Measurements from ENCODE around the gene CA10.

The CA10 gene

DNA sequence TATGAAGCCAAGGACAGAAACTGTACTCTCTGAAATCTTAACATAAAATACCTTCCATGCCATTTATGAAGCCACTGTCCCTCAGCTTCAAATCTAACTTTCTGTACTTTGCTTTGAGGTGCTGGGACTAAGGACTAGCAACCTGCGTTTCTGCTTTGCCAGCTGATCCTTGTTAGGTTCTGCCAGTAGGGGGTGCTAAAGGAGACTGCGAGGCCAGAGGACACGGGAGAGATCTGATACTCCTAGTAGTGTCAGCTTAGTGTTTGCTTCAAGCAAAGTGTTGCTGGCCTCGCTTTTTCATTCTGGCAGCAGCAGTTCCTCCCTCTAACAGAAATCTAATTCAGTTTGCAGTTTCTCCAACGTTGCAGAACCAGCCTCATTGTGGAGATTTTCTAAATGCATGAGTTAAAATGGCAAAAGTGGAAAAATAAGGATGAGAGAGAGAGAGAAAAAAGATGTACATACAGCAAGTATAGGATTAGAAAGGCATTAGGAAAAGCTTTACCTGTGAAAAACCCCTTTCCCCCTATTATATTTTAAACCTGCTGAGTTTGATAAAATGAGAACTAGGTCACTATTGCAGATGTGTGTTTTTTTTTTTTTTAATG is 297.5 kb downstream of the CA10 start:
- peak; percentile 39 for DNase-seq (ENCODE audit: low spot score)

DNA sequence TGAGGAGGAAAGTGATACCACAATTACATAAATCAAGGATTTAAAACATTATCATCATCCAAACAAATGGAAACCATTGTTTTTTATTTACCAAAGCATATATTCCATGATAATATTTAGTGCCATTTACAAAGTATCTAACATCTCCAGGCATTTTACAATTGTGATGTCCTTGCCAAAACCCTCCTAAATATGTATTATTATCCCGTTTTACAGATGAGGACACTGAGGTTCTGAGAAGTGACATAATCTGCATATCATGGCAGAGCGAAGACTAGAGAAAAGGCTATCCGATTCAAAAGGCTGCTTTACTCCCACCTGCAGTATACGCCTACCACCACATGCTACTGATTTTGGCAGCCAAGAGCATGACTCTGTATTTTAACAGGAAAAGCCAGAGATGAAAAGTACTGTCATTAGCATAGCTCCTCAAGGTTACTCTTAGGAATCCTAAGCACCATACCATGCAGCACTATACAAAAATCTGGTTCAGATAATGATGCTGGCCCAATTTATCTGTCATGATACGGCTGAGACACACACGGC is 301.4 kb downstream of the CA10 start:
- no peak for DNase-seq (ENCODE audit: low spot score)

DNA sequence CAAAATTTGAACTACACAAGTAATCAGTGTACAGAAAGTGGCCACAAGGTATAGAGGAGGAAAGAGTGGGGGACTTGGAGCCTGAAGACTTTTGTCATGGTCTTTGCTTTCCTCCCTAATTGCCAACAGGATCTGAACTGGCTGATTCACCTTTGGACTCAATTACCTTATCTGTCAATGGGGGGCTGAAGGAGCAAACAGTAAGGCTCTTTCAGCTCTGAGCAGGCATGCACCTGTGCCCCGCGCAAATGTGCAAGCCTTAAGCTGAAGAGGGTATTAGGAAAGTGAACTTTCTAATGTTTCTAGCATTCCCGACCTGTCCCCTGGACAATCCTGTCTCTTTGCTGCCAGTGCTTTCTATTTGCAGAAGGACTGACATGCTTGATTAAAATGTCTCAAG is 302.7 kb downstream of the CA10 start:
- no peak for DNase-seq (ENCODE audit: low spot score)

DNA sequence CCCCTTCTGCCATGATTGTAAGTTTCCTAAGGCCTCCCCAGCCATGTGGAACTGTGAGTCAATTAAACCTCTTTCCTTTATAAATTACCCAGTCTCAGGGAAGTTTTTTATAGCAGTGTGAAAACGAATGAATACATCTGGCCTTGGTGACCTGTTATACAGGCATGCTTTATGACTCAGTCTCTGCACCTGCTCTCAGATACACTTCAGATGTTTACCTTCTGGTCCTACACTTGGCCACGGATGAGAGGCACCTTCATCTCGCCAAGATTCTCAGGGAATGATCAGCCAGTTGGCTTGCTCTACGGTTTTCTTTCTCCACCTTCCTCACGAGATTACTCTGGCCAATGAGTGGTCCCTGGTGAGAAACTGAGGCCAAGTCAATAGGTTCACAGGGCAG is 304.7 kb downstream of the CA10 start:
- no peak for DNase-seq (ENCODE audit: low spot score)

DNA sequence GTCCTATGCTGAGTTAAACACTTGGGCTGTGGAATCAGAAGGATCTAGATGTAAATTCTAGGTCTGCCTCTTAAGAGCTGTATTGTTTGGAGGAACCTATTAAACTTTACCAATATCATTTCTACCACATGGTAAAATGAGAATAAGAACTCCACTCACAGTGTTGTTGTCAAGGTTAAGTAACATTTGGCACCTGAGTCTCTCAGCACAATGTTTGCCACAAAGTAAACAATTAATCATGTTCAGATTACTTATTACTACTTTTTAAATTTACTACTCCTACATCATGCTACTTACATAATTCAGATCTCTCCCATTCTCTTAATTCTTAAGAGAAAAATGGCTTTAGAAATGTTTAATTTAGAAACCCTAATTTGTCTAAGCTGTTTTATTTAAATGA is 305.9 kb downstream of the CA10 start:
- no peak for DNase-seq (ENCODE audit: low spot score)

DNA sequence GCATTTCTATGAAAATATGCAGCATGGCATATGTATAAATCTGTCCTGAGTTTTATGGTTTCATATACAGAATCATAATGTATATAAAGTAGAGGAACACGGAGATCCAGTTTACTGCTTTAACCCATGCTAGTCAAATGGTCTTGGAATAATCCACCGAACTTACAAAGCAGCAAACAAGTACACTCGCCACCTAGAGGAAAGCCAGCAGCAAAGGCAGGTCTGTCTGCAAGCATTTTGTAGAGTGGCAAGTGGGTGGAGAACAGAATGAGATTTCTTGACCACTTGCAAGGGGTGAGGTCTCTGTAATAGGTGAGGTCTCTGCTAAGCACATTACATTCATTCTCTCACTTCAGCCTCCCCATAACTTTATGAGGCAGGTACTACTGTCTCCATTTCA is 308.3 kb downstream of the CA10 start:
- no peak for DNase-seq (ENCODE audit: low spot score)

DNA sequence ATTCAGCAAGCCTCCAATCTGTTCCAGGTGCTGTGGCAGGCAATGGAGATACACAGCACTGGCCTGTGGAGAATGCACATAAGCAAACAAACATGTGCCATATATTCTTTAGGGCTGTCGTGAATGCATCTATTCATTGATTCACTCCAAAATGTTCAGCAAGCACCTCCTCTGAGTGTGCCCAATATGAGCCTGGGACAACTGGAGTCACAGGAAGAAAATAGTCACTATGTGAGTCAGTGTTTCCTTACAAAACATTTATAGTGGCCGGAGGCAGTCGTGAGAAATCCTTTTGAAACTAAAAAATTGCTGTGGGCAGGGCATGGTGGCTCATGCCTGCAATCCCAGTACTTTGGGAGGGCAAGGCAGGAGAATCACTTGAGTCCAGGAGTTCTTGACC is 310.1 kb downstream of the CA10 start:
- DNase-seq (ENCODE audit: low spot score): no peak

DNA sequence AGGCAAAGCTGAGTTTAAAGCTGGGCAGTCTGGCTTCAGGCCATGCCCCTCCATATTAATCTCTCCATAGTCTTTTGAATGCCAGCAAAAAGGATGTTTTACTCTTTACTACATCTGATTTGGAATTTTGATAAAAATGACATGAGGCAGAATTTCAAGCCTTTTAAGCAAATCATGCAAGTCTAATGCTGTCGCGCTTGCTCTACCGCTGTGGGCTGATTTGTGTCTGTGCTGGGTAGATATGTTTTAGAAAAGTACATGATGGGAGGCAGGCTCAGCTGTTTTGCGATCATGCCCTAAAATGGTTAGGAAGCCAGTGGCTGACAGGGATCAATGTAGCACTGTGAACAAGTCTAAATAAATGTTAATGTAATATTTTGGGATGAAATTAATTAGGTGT is 311.9 kb downstream of the CA10 start:
- DNase-seq (ENCODE audit: low spot score): no peak

DNA sequence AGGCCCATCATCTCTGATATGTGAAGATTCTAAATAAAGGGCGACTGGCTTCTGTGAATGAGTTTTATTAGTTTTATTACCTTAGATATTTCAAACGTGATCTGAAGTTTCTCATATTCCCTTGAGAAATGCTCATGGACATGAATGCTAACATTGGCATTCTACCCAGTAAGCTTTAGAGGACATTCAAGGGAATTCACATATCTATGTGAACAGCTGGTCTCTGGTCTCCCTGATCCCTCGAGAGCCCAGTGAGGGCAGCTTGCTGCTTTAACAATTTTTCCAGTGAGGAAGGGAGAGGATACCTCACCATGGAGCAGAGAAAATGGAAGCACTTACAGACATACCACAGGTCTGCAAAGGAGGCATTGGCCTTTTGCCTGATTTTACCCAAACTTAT is 312.7 kb downstream of the CA10 start:
- DNase-seq (ENCODE audit: low spot score): no peak

DNA sequence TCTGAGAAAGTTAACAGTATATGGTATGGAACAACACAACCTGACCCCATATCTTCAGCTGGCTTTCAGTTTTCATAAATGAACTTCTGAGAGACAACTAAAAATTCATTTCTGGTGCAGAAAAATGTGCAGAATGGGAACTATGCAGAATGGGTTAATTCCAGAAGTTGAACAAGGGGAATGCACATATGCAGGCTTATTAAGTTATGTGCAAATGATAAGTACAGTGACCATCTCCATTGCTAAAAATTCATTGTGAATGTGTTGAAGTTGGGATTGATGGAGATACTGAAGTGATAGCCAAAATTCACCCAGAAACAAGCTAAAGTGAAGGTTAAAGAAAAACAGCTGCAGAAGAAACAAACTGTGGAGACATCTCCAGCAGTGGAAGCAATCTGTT is 315.8 kb downstream of the CA10 start:
- no peak for DNase-seq (ENCODE audit: low spot score)

DNA sequence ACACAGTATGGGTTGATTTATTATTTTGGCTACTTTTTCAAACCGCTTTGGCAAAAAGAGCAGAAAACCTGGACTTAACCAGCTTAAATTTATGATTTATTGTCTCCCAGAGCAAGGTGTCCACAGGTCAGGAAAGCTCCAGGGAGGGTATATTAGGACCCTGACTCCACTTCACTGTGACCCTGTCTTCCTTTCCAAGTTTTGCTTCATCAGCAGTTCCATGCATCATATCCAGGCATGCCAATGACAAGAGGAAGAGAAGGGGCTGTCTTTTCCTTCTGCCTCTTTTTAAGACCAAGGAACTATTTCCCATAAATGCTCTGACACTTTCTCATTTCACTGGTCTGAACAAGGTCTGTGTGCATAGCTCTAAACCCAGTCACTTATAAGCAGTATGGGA is 316.8 kb downstream of the CA10 start:
- DNase-seq (ENCODE audit: low spot score): no peak

DNA sequence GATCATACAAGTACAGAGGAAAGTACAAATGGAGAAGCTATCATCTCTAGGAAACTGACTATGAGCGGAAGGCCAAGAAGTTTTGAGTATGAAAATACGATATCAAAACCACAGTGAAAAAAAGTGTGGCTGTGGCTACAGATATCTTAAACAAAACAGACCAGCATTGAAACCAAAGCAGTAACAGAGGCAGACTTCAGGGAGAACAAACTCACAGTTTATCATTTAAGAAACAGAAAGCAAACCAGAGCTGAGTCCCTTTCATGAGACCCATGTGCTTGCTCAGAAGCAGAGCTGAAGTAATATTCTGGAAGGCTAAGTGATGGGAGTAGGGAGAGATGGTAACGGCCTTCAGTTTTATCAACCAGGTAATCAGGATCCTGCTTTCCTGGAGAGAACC is 317.8 kb downstream of the CA10 start:
- no peak for DNase-seq (ENCODE audit: low spot score)

DNA sequence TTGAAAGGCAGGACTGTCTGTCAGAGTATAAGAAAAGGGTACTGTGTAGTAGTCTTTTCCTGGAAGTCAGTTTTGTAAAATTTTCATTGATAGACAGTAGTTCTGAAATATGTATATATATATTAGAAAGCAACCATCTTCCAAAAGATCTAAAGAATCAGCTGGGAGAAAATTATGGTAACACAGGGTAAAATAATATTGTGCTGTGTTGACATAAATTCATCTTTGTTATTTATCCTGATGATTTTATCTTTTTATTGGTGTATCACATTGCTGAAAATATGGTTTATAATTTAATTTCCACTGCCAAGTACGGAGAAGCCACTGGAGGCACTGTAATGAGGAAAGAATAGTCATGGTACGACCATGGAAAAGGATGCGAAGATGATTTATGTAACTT is 324.9 kb downstream of the CA10 start:
- no peak for DNase-seq (ENCODE audit: low spot score)

DNA sequence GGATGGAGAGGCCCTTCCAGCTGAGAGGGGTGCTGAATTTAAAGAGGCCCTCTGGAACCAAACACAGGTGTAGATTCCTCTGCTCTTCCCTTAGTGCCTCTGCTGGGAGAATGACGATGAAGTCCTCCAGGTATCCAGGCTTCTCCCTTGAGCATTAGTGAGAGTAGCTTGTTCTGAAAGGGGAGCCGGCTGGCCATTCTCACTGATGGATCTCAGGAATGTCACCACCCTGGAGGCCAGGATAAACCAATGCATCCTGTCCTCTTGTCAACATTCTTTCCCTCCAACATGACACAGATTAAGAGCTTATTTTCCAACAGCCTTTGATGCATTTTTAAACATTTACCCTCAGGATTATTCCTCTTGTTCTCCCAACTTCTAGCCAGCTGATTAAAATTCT is 325.5 kb downstream of the CA10 start:
- DNase-seq (ENCODE audit: low spot score): no peak

DNA sequence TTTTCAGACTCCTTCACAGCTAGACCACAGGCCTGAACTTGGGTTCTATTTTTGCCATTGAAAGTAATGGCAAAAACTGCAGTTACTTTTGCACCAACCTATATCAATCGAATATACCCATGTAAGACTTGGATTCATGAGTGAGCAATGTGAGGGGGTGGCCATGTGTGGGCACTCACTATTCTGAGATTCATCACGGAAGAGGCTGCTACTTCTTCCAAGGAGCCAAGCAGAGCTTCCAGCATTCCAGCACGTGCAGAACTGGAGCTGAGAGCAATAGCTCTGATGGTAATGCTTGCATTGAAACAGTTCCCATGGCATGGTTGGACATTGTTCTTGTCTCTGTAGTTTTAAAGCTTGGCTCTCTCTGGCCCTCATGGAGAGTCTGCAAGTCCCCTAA is 327.6 kb downstream of the CA10 start:
- no peak for DNase-seq (ENCODE audit: low spot score)

DNA sequence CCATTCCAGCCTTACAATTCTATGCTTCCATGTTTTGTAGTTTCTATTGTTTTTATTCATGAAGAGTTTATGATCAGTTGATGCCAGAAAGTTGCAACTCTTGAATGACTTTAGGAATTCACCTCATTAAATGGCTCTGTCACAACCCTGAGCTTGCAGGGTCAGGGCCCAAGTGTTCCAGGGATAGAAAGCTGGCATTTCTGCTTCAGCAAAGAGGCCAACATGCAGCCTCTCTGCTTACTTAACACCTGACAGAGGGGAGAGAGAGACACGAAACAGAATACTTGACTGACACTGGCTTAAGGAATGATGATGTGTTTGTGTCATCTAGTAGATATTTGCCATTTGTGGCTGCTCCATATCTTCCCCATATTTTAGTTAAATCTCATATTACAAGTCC is 328.1 kb downstream of the CA10 start:
- no peak for DNase-seq (ENCODE audit: low spot score)

DNA sequence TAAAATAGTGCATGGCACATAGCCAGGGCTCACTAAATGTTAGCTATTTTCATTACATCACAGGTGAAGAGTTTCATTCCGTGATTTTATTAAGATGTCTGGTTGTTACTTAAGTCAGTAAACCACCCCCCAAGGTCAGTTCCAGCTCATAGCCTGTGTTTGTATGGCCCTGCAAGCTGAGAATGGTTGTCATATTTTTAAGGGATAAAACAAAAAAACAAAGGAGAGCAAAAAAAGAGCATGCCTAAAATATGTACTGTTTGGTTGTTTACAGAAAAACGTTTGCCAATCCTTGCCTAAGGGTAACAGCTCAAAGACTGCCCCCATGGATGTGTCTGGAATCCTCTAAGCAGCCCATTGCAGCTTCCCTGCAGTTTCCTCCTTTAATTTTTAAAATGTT is 329.6 kb downstream of the CA10 start:
- no peak for DNase-seq (ENCODE audit: low spot score)

DNA sequence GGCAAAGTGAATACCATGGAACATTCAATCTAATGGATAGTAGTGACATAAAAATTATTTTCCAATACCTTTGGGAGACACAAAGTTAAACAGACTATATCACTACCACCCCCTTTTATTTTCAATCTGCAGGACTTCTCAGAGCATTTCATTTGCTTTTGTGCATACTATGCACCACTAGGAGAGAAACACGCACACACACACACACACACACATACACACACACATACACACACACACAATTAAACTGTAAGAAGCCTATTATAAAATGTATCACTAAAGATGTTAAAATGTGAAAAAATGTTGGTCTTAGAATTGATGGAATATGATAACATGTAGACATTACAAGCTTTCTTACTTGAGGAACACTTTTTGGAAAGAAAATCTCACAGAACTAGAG is 331.4 kb downstream of the CA10 start:
- no peak for DNase-seq (ENCODE audit: low spot score)

DNA sequence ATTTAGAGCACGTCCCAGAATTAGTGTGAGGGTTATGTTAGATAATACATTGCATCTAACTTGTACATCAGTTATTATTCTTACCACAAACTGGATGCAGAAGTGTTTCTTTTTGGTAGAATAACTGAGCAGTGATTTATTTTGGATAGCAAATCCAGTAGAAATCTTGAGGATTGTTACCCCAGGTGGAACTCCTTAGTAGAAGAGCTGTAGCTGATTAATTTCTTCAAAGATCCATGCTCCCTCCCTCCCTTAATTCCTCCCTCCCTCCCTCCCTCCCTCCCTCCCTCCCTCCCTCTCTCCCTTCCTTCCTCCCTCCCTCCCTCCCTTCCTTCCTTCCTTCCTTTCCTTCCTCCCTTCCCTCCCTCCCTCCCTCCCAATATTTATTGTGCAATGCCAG is 337.7 kb downstream of the CA10 start:
- no peak for DNase-seq (ENCODE audit: low spot score)

DNA sequence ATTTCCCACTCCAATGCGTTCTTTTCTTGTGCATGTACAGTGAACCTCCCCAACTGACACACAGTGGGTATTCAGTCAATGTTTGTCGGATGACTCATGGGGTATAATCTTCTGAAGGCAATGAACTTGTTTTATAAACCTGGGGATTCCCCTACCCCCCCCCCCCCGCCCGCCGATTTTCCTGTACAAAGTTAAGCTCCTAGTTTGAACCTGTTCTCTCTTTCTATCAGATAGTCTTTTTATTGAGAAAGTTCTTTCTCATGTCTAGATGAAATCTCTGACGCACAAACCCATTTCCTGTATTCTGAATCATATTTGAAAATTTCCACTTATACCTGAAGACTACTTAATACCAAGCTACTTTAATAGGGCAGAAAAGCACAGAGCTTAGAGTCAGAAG is 338.3 kb downstream of the CA10 start:
- DNase-seq (ENCODE audit: low spot score): no peak

DNA sequence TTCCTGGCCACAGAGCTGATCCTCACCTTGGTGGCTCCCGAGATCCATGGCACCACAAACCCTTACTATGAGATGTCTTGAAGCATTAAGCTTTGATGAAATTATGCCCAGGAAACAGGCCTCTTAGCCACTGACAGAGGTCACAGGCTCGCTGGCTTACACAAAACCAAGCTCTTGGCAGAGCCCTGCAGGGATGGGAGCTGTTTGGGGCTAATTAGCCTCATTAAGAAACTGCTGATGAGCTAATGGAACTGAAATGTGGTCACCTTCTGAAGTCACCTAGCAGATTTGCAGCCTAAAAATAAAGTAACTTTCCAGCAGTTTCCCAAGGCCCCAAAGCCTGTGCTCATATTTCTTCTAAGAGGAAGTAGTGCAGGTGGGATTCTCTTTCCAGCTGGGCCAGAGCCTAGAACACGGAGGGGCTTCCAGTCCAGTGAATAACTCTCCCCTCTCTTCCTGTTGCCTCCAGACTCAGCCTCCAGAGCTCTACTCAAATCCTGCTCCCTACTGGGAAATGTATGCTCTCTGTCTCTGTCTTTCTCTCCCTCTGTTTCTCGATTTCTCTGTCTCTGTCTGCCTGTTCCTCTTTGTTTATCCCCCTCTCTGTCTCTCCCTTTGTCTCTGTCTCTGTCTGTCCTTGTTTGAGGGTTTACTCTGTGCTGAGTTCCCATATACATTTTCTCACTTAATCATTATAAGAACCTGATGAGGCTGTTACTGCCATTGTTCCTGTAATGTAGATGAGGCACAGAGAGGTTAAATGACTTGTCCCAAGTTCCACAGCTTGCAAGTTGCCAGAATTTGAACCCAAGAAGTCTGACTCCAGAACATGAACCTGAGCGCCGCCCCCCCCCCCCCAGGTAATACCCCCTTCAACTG is 338.9 kb downstream of the CA10 start:
- DNase-seq (ENCODE audit: low spot score): no peak

DNA sequence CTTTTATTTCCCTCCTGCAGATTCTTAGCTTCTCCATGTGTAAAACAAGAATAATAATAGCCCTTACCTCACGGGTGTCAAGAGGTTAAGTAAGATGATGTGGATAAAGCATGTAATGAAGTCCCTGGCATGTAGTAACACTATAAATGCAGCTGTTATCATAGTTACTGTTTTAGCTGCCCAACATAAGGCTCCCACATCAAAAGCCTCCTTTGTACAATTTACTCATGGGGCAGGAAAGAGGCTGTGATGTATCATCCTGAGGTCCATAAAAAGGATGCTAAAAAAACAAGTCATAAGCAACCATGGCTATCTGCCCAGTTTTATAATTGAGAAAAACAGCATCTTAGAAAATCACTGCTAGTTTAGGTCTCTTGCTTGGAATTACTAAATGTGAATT is 339.7 kb downstream of the CA10 start:
- no peak for DNase-seq (ENCODE audit: low spot score)

DNA sequence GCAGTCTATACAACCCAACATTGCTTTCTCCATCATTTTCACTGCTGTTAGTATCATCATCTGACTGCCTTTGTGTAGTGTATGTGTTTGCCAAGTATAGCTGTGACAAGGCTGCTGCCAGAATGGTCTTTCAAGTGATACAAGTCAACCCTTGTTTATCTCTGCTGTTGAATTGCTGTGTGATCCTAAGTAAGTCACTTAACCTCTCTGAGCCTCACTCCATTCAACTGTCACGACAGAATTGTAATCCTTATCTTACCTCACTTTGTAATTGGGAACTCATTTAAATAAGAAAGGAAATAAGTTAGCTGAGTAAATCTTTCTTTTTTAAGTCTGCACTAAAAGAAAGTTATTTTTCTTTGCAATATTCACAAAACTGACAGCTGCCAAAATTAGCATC is 340.6 kb downstream of the CA10 start:
- no peak for DNase-seq (ENCODE audit: low spot score)

DNA sequence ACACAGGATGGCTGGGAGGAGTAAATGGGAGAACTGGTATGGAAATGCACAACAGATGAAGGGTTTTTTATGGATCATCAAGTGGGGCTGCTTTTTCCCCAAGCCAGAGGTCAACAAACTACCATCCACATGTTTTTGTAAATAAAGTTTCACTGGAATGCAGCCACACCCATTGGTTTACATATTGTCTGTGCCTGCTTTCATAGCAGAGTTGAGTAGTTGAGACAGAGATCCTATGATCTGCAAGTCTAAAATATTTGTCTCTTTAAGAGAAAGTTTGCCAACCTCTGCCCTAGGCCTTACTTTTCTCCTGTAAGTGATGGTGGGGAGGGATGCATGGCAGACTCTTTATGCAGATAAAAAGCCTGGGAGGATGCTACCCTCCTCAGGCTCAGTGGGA is 341.4 kb downstream of the CA10 start:
- DNase-seq (ENCODE audit: low spot score): no peak

Measured in HuH-7 (cell line).